ENCODE data around the gene LY86.

LY86 gene

DNA sequence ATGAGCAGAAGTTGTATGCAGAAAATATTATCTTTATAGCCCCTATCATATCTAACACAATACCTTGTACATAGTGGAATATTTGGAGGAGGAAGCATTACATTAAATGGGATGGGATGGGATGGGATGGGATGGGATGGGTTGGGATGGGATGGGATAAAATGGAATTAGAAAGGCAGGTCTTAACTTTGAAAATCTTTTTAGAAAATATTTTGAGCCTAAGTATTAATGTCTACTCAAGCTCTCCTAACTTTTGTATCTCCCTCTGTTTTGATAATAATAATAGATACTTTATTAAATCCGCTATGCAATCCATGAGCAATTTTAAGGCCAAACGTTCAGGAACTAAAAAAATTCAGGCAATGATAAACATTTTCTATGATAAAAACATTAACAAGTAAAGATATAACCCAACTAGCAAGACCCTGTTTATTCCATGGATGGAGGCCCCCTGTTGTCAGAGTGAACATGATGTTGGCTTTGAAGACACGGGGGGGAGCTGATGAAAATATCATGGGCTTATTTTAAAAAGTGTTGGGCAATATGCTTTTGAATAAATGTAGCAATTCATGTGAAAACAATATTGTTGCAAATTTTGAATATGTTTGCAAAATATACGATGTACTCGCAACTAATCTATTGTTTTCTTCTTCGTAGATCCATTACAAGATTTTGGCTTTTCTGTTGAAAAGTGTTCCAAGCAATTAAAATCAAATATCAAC is 35.9 kb downstream of the LY86 start:
- no peak for DNase-seq

DNA sequence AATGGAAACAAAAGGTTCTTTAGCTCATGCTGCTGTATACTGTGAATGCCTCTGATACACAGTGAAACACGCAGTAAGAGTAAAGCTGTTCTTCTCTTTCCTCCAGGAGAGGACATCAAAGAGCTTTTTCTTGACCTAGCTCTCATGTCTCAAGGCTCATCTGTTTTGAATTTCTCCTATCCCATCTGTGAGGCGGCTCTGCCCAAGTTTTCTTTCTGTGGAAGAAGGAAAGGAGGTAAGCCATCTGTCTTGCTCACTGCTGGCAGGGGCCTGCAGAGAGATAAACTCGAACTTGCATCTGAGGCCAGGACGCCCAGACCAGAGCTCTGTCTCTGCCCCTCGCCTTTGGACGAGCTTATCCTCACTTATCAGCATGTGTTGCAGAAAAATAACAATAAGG is 37.7 kb downstream of the LY86 start:
- no peak for DNase-seq

DNA sequence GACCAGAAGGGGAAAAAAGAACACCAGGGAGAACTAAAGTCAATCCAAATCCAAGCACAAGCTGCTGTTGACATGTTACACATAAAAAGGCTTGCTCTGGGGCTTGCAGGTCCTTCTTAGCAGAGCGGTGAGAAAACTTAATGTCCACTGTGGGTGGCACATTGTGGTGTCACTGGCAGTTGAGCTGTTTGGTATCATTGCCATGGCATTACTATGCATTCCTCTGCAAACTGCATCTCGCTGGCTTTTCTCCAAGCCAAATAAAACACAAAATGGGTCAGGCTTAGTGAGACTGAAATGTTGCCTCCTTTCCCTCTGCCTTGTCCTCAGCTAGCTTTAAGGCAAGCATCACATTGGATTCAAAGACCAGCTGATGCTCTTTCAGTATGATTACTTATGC is 40.9 kb downstream of the LY86 start:
- DNase-seq = no peak

DNA sequence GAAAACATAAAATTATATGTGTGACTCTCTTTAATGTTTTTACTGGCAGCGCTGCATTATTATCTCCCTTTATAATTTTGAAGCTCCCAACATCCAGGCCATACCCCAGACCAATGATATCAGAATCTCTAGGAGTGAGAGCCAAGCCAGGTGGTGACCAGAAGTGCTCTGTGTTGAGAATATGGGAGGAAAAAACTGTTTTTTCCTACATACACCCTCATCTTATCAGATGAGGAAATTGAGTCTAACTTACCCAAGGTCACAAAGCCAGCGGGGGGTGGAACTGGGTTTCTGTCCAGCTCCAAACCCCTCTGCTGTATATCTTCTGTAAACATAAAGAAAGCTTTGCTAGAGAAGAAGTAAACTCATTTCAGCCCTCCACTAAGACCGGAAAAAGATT is 42.5 kb downstream of the LY86 start:
- DNase-seq = no peak

DNA sequence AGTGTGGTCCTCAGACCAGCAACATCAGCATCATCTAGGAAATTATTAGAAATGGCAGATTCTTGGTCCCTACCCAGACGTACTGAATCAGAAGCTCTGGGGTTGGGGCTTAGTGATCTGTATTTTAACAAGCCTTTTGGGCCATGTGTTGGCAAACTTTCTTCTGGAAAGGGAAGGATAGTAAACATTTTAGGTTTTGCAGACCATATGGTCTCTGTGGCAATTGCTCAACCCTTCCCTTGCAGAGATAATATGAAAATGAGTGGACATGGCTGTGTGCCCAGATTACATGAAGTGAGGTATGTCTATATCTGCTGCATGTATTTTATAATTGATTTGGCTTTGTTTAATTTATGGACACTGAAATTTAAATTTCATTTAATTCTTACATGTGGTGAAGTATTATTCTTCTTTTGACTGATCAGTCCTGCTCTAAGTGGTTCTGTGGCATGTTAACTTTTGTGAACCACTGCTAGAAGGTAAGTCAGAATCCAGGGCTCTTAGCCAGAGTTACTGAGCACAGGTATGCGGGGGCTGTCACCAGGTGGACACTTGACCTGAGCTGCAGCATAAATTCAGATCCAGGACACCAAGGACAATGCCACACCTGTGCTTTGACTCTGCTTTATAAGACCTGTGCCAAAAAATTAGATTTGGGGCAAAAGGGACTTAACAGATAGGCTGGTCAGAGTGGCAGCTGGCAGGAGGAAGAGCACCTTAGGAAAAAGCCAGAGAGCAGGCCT is 43.2 kb downstream of the LY86 start:
- DNase-seq = no peak

DNA sequence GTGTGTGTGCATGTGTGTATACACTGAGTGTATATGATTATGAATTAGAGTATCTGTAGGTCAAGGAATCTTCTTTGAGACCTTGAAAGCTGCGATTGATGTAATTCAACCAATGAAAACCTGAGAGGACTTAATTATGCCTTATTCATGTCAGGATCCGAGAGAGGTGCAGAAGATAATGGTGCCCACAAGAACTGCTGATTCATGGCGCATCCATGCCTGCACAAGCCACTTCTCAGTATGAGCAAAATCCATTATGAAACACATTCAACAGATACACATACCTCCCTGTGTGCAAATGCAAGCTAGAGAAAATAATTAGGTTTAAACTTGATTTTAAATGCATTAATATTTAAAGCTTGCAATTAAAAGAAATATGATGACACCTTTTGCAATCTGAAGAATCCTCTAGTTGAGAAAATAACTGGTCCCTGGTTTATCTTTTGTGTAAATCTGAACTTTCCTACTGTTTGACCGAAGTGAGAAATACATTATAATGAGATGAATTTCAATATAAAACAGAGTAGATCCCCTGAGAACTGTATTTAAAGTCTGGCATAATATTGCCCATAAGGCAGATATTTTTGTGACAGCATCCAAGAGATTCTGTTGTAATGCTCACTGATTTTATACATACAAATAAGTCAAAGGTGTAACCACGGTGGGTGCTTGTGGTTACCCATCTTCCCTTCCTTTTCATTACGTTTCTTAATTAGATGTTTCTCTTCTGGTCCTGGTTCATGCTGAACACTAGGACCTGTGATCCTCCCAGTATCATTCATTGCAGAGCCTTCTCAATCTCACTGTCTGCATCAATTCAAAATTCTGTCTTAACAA is 45.6 kb downstream of the LY86 start:
- DNase-seq = no peak

DNA sequence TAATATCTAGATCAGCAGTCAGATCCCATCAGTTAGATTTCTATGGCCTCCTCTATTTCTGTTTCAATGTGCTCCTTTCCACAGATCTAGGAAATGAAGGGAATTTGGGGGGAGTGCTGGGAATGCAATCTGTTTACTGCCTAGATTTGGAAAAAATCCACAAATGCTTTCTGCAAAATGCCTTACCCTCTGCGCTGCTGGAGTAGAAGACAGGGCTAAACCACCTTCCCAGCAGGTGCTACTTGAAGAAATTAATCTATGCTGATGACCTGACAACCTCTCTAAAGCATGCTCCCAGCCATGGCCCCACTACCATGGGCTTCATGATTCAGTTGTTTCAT is 46.2 kb downstream of the LY86 start:
- no peak for DNase-seq

DNA sequence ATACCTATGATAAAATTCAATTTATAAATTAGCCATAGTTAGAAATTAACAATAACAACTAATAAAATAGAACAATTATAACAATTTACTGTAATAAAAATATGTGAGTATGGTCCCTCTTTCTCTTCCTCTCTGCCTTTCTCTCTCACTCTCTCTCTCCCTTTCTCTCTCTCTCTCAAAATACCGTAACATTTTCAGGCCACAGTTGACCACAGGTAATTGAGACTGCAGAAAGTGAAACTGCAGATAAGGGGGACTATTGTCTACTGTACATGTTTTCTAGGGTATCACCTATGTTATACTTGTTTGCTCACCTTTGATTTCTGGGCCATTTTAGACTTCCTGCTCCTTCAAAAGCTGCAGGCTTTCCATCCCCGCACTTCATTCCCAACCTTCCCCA is 46.8 kb downstream of the LY86 start:
- no peak for DNase-seq

DNA sequence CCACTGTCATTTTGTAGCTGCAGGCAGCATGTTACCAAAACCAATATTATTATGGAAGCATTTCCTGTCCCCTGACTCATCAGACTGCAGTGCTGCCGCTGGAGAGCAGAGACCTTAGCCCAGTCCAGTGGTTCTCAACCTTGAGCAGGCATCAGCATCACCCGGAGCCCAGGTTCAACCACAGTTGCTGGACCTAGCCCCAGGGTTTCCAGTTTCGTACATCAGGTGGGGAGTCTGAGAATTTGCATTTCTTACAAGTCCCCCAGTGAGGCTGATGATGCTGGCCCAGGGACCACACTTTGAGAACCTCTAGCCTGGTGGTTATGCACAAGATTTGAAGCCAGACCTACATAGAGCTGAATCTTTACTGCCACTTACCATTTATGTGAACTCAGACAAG is 47.3 kb downstream of the LY86 start:
- no peak for DNase-seq

DNA sequence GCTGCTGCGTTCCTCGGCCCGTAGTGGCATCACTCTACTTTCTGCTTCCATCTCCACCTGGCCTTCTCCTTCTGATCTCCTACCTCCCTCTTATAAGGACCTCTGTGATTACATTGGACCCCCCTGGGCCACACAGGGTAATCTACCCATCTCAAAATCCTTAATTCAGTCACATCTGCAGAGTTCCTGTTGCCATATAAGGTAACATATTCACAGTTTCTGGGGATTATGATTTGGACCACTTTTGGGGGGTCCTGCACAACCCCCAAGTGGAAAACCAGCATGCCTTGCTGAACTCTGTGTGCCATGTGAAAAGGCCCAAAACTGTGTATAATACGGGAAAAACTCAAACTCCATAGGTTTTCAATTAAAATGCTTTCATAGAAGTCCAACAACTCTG is 51.1 kb downstream of the LY86 start:
- no peak for DNase-seq

DNA sequence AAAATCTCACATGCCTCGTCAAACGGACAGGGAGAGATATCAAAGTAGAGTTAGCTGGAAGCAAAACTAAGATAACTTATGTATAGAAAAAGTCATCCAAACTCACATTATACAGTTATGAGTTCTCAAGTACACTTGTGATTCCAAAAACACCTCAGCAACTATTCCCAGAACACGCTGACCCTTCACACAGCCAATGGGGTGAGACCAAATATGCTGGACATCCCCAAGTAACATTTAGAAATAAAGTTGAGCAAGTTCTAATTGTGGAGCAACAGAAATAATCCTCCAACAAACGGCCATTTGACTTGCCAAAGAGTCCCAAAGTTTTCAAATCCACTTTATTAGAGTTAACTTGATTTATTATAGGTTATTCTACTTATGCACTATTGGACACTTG is 52.4 kb downstream of the LY86 start:
- no peak for DNase-seq

DNA sequence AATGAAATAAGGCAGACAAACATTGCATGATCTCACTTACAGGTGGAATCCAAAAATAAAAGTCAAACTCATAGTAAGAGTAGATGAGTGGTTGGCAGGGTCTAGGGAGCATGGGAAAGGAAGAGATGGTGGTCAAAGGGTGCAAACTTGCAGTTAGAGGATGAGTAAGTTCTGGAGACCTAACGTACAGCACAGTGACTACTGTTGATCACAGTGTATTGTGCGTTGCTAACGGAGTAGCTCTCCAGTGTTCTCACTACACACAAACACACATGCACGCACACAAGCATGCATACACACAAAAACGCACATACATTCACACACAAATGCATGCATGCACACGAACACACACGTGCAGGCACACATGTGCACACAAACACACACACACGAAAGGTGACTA is 54.9 kb downstream of the LY86 start:
- DNase-seq = no peak

DNA sequence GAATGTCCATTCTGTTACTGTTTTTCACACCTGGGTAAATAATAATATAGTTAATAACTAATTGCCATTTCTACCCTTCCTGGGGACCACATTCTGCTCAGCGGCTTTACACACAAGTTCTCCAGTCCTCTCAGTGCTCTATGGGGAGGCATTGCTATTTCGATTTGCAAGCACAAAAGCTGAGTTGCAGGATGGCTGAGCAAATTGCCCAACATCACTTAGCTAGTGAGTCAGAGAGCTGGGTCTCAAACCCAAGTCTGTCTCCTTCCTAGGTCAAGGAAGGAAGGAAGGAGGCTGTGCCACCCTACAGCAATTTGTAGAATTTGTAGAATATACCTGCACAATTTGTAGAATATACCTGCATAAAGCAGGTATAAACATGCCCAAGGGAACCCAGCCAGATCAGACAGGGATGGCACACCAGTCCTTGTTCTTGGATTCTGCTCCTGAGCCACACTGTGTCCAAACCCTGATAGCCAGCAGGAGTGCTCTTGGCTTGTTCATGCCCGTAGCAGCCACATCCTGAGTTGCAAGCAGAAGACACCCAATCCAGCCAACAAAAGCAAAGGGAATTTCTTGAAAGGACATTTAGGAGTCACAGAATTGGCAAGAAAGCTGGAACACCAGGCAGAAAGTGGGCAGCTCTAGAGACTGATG is 56.9 kb downstream of the LY86 start:
- no peak for DNase-seq

DNA sequence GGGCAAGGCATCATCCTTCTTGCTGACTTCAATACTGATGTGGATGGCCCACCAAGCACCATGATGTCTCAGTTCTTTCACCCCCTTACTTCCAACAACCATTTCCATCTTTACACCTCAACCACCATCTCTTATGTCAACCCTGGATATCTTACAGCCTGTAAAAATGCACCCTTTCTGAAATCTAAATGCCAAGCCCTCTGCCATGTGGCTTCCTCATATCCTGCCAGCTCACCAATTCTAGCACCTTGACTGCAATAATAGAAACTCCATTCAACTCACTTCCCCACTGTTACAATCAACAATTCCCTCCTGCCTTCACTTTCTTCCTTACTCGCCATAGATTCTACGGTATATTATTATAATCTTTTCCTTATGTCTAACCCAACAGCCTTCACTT is 57.9 kb downstream of the LY86 start:
- no peak for DNase-seq

DNA sequence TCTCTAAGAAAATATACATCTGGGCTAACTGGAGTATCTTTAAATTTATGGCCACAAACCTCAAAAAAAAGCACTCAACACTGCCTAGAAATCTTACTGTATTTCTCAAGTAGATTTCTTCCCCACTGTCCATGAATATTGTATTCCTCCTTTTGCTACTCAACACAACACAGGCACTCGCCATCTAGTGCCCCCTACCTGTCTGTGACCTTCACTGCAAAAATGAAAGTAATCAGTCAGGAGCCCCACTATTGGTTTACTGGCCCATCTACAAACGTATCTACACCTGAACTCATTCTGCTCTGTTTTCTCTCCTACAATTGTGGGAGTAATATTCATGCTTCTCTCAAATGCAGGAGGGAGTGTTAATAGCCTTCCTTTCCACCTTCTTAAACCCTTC is 58.3 kb downstream of the LY86 start:
- no peak for DNase-seq

DNA sequence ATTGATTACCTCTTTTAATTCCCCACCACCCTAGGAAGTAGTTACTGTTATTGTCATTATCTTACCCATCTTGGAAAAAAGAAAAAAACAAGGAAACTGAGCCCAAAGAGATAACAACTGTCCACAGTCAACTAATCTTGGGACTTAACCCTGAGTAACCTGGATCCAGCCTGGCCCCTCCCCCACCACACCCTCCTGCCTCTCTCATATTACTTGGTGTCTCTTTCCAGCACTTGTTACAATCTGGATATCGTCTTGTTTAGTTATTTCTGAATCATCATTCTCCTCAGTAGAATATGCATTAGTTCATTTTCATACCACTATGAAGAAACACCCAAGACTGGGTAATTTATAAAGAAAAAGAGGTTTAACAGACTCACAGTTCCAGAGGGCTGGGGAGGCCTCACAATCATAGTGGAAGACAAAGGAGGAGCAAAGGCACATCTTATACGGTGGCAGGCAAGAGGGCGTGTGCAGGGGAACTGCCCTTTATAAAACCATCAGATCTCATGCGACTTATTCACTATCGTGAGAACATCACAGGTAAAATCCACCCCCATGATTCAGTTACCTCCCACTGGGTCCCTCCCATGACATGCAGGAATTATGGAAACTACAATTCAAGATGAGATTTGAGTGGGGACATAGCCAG is 60.3 kb downstream of the LY86 start:
- no peak for DNase-seq

DNA sequence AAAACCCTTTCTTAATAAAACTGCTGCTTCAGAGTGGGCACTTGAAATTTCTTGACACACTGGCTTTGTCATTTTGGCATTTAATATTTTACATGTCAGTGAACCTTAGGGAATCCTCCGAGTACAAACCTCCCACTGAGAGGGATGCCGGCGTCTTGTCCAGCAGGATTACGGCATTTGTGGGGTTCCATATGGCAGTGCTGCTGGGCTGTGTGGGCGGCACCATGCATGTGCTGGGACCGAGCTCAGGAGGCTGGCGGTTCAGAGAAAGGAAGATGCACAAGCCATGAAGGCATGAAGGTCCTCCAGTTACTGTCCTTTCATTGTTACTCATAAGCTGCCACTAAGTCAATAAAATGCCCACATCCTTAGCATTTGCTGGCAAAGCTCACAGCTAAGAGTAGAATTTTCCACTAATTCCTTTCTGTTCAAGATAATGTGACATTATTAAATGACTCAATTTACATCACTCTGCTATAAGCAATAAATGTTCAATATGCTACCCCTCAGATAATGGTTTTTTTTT is 61.4 kb downstream of the LY86 start:
- DNase-seq = no peak

DNA sequence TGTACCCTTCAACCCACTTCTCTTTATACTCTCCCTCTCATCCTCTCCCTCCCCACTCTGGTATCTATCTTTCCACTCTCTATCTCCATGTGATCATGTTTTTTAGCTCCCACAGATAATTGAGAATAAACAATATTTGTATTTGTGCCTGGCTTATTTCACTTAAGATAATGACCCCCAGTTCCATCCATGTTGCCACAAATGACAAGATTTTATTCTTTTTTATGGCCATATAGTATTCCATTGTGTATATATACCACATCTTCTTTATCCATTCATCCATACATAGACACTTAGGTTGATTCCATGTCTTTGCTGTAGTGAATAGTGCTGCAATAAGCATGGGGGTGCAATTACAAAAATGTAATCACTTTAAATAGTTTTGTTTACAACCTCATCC is 62.3 kb downstream of the LY86 start:
- no peak for DNase-seq

DNA sequence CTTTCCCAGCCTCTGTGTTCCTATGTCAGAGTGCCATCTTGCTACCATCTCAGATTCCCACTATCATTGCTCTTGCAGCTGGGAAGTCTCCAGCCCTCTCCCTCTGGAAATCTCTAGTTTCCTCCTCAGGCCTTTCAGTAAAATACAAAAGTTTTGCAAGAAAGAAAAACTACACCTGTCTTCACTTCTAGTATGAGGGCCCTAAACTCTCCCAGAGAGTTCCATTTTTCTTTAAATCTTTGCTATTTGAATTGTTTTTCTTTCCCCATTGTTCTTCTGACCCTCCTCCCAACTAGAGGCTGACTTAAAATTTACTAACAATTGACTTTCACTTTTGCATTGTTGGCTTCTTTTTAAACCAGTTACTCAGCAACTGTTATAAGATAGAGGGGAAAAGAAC is 62.8 kb downstream of the LY86 start:
- DNase-seq = no peak

DNA sequence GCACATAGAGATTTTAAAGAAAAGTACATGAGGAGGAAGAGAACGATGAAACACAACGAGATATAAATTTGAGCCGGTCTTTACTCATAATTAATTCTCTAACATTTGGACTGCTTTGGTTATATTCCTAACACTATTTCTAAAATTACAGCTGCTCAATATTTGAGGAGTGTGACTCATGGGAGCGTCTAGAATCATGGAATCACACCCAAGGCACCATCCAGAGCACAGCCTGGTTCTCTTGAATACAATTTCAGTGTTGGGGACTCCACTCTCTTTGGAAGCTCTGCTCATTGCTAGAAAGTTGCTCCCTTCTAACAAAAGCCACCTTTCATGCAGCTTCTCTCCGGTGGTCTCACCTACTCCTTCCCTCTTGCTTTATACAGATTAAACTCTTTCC is 64.4 kb downstream of the LY86 start:
- DNase-seq = no peak

DNA sequence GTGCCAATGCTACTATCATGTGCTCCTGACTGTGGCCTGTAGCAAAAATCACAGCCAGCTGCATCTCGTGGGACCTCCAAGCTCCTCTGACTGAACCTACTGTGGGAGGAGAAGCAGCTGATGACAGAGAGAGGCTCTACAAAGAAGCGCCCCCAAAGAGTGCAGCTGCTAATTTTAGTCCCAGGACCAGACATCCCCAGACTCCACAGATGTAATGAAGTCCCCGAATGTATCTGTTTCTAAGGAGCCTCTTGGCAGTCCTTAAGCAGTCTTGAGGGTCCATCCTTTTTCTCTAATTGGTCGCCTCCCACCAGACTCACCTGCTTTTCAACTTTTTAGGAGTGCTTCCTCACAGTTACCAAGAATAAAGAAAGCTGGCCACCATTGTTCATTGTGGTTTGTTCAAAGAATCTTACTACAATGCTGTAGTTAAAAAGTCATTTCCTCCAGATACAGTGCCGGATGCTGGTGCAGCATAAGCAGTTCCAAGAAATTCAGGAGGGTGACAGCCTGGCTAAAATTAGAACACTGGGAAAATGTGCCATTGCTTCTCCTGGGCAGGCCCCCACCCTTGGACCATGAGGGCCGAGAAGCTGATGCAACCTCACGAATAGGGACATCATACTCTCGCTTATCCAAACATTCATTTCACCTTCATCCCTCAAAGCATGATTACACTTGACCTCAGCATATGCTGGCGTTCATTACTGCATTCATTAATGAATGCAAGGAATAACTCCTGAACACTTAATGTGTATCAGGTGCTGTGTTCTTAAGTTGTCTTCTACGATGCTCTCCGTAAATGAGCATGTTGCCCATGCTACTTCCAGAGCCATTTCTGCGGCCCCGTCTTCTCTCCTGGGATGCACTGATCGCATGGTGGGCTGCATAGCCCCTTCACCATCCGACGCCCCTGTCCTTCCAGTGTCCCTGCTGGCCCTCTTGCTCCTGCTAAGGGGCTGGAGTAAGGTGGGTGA is 66.4 kb downstream of the LY86 start:
- no peak for DNase-seq

Data from kidney glomerular epithelial cell (primary cell).